GM21360 (cell line): ENCODE results near the gene SIAH1.
"Not testable (repeated sequence)": the region's sequence is repeated elsewhere in the genome, so short reads cannot be mapped to it uniquely, and the experiment has no call there.

Experiments used
- ATAC-seq: cut with Tn5 transposase; IDR thresholded peaks from one replicate; pipeline ENCODE4 v1.9.1; 2021; ENCODE audit warnings: mild to moderate bottlenecking, moderate library complexity; ENCODE audit not compliant: unreplicated experiment

SIAH1 gene

GRCh38 chr16:48393485-48394354 lies 8.5 kb upstream of the SIAH1 start:
- ATAC-seq = no peak

GRCh38 chr16:48392407-48392806 lies 7.2 kb upstream of the SIAH1 start:
- ATAC-seq = no peak

GRCh38 chr16:48386559-48387312 lies 1.5 kb upstream of the SIAH1 start:
- ATAC-seq = no peak

GRCh38 chr16:48384520-48385252 lies 527 bp downstream of the SIAH1 start:
- ATAC-seq = peak; percentile 53

GRCh38 chr16:48383877-48384519 lies 1.2 kb downstream of the SIAH1 start:
- ATAC-seq = no peak

- no peak for ATAC-seq
Observed at GRCh38 chr16:48383009-48383876, 2.0 kb downstream of the SIAH1 start.

- ATAC-seq = no peak
Observed at GRCh38 chr16:48382131-48382530, 3.1 kb downstream of the SIAH1 start.

- no peak for ATAC-seq
Observed at GRCh38 chr16:48381201-48381600, 4.0 kb downstream of the SIAH1 start.

- ATAC-seq = no peak
Observed at GRCh38 chr16:48378836-48379235, 6.4 kb downstream of the SIAH1 start.

GRCh38 chr16:48378276-48378675 lies 6.9 kb downstream of the SIAH1 start:
- no peak for ATAC-seq

GRCh38 chr16:48377301-48377700 lies 7.9 kb downstream of the SIAH1 start:
- ATAC-seq = not testable (repeated sequence)

- ATAC-seq = no peak
Observed at GRCh38 chr16:48374255-48374654, 11.0 kb downstream of the SIAH1 start.

- ATAC-seq = no peak
Observed at GRCh38 chr16:48373258-48374029, 11.8 kb downstream of the SIAH1 start.

GRCh38 chr16:48372744-48373143 lies 12.5 kb downstream of the SIAH1 start:
- ATAC-seq = no peak

- no peak for ATAC-seq
Observed at GRCh38 chr16:48371393-48371780, 13.8 kb downstream of the SIAH1 start.

- ATAC-seq = not testable (repeated sequence)
Observed at GRCh38 chr16:48370668-48371392, 14.4 kb downstream of the SIAH1 start.

GRCh38 chr16:48370229-48370628 lies 15.0 kb downstream of the SIAH1 start:
- no peak for ATAC-seq

GRCh38 chr16:48369765-48370164 lies 15.4 kb downstream of the SIAH1 start:
- no peak for ATAC-seq
